ENCODE results near the gene LAMTOR3.

GRCh38 chr4:99845708-99846469 lies 48.3 kb downstream of the LAMTOR3 start:
- TF ChIP-seq POLR2A (IDR thresholded peaks at IDR 0.05): no peak
- no peak for TF ChIP-seq CTCF (IDR thresholded peaks at IDR 0.05 in 8 of 11, conservative IDR thresholded peaks at IDR 0.05 in 3 of 11)
- TF ChIP-seq POLR2AphosphoS5 (IDR thresholded peaks at IDR 0.05): no peak

Data from spleen (tissue), 7 donors.